Measurements from ENCODE around the gene THBS2.
A peak's percentile ranks its signal among the peaks of the same experiment; 100 is the strongest.

THBS2 gene

GRCh38 chr6:169213814-169214520 is 39.7 kb downstream of the THBS2 start:
- Histone ChIP-seq H3K4me1 (ENCODE audit: insufficient read depth, low read length, severe bottlenecking) (peaks cover 15% of the 10 kb centered on the region), H4K20me1 (ENCODE audit: insufficient read depth, low read length) (no peaks in the 10 kb centered on the region), H3K79me2 (ENCODE audit: insufficient read depth, low read length) (no peaks in the 10 kb centered on the region), H3K27ac (ENCODE audit: low read depth, low read length, poor library complexity, severe bottlenecking) (peak overlapping the region; percentile 27), H3K9ac (ENCODE audit: low read length) (peak overlapping the region; percentile 75), H3K4me3 (ENCODE audit: low read depth, low read length, poor library complexity, severe bottlenecking) (peak overlapping the region; percentile 60), H3K27me3 (ENCODE audit: insufficient read depth, low read length) (no peaks in the 10 kb centered on the region), H3K36me3 (ENCODE audit: insufficient read depth, low read length) (peaks cover 7% of the 10 kb centered on the region; the same call in 1 of the 2 replicates), H3K9me2 (ENCODE audit: low read depth, low read length) (no peaks in the 10 kb centered on the region), H3K4me2 (ENCODE audit: low read length) (peak overlapping the region; percentile 71), H3K9me3 (ENCODE audit: low read length) (0 out of 2 replicates have a peak, but pooled peaks cover 3% of the 10 kb centered on the region), H2AFZ (ENCODE audit: low read length) (no peak overlapping the region), H3F3A (ENCODE audit: insufficient read depth, low read length) (no peaks in the 10 kb centered on the region)
- no peak for TF ChIP-seq CTCF (IDR thresholded peaks at IDR 0.05; ENCODE audit: low read length)
- TF ChIP-seq EZH2 (IDR thresholded peaks at IDR 0.05; ENCODE audit: borderline replicate concordance, low read length): no peak

- H3K9me2 ChIP-seq (ENCODE audit: low read depth, low read length): no peaks in the 10 kb centered on the region
- no peaks in the 10 kb centered on the region for H3F3A ChIP-seq (ENCODE audit: insufficient read depth, low read length)
- peak; percentile 22 for TF ChIP-seq CTCF (IDR thresholded peaks at IDR 0.05; ENCODE audit: low read length)
- TF ChIP-seq EZH2 (IDR thresholded peaks at IDR 0.05; ENCODE audit: borderline replicate concordance, low read length): no peak
- peak overlapping the region; percentile 27 for H3K27ac ChIP-seq (ENCODE audit: low read depth, low read length, poor library complexity, severe bottlenecking)
- H3K9ac ChIP-seq (ENCODE audit: low read length): peak overlapping the region; percentile 75
- peaks cover 15% of the 10 kb centered on the region for H3K4me1 ChIP-seq (ENCODE audit: insufficient read depth, low read length, severe bottlenecking)
- no peaks in the 10 kb centered on the region for H4K20me1 ChIP-seq (ENCODE audit: insufficient read depth, low read length)
- H3K4me2 ChIP-seq (ENCODE audit: low read length): peak overlapping the region; percentile 71
- H2AFZ ChIP-seq (ENCODE audit: low read length): peak overlapping the region; percentile 83
- no peaks in the 10 kb centered on the region for H3K27me3 ChIP-seq (ENCODE audit: insufficient read depth, low read length)
- H3K4me3 ChIP-seq (ENCODE audit: low read depth, low read length, poor library complexity, severe bottlenecking): peak overlapping the region; percentile 60
- 0 out of 2 replicates have a peak, but pooled peaks cover 4% of the 10 kb centered on the region for H3K9me3 ChIP-seq (ENCODE audit: low read length)
- peaks cover 7% of the 10 kb centered on the region; the same call in 1 of the 2 replicates for H3K36me3 ChIP-seq (ENCODE audit: insufficient read depth, low read length)
- no peaks in the 10 kb centered on the region for H3K79me2 ChIP-seq (ENCODE audit: insufficient read depth, low read length)
Observed at GRCh38 chr6:169212897-169213813, 40.5 kb downstream of the THBS2 start.

GRCh38 chr6:169212436-169212835 is 41.2 kb downstream of the THBS2 start:
- peaks cover 15% of the 10 kb centered on the region for H3K4me1 ChIP-seq (ENCODE audit: insufficient read depth, low read length, severe bottlenecking)
- no peaks in the 10 kb centered on the region for H3K9me2 ChIP-seq (ENCODE audit: low read depth, low read length)
- peaks cover 9% of the 10 kb centered on the region for H3K9me3 ChIP-seq (ENCODE audit: low read length)
- H3K36me3 ChIP-seq (ENCODE audit: insufficient read depth, low read length): peaks cover 7% of the 10 kb centered on the region; the same call in 1 of the 2 replicates
- no peaks in the 10 kb centered on the region for H4K20me1 ChIP-seq (ENCODE audit: insufficient read depth, low read length)
- no peaks in the 10 kb centered on the region for H3K79me2 ChIP-seq (ENCODE audit: insufficient read depth, low read length)
- peak overlapping the region; percentile 11; the same call in 1 of the 2 replicates for H3K9ac ChIP-seq (ENCODE audit: low read length)
- H3K27ac ChIP-seq (ENCODE audit: low read depth, low read length, poor library complexity, severe bottlenecking): no peak overlapping the region
- TF ChIP-seq CTCF (IDR thresholded peaks at IDR 0.05; ENCODE audit: low read length) (no peak), EZH2 (IDR thresholded peaks at IDR 0.05; ENCODE audit: borderline replicate concordance, low read length) (no peak)
- peak overlapping the region; percentile 71 for H3K4me2 ChIP-seq (ENCODE audit: low read length)
- H3K4me3 ChIP-seq (ENCODE audit: low read depth, low read length, poor library complexity, severe bottlenecking): peak overlapping the region; percentile 7
- no peaks in the 10 kb centered on the region; the same call in 1 of the 2 replicates for H3K27me3 ChIP-seq (ENCODE audit: insufficient read depth, low read length)
- H3F3A ChIP-seq (ENCODE audit: insufficient read depth, low read length): no peaks in the 10 kb centered on the region
- peak overlapping the region; percentile 83 for H2AFZ ChIP-seq (ENCODE audit: low read length)

Data from OCI-LY1 (cell line).